ENCODE results near the gene ARHGAP10.
"Not testable (repeated sequence)": the region's sequence is repeated elsewhere in the genome, so short reads cannot be mapped to it uniquely, and the experiment has no call there.

ARHGAP10 gene

DNA sequence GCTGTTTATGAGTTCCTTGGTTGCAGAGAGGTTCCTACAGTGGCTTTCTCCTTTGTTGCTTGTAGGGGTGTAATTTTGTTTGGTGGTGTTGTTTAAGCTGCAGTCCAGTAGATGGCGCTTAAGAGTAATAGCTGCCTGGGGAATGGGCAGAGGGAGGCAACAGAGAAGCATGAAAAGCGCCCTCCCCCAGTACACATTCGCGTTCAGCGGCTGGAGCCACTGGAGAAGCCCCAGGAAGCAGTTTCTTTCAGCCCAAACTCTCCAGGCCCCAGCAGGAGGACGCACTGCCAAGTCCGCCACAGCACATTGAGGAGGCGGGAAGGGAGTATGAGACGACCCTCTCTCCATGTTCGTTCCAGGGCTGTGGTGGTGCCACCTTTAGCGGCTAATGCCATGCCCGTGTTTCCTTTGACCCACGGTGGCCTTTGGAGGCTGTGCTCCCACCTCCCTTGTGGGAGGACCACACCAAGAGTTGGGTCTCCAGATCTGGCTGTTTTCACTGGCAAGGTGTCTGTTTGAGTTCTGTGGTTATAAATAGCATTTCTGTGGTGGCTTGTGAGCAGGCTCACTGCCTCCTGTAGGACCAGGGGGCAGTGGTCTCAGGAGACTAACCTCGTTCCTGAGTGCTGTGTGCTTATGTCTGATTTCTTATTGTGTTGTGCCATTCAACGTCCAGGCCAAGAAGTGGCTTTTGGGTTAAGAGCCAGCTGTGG lies 252.3 kb downstream of the ARHGAP10 start:
- DNase-seq (ENCODE audit: low read depth in 2 of 2), result no peak

GRCh38 chr4:147984778-147985138 lies 252.9 kb downstream of the ARHGAP10 start:
- no peak for DNase-seq (ENCODE audit: low read depth in 2 of 2)

DNA sequence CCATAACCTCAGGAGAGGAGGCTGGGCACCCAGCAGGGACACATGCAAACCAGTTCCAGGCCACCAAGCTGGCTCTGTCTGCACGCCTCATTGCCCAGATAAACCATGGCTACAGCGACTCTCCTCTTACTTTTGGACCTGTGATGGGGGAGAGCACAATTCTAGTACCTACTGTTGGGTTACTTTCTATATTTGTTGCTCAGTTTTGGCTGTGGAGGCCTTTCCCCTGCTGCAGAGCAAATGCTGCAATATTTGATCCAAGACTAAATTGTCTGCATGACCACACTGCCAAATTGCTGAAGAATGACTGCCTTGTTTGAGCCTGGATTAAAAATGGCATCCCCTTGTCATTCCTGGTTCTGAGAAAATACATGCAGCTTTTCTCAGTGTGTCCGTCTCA lies 253.5 kb downstream of the ARHGAP10 start:
- no peak for DNase-seq (ENCODE audit: low read depth in 2 of 2)

GRCh38 chr4:147987252-147987651 lies 255.4 kb downstream of the ARHGAP10 start:
- DNase-seq (ENCODE audit: low read depth in 2 of 2), result no peak

DNA sequence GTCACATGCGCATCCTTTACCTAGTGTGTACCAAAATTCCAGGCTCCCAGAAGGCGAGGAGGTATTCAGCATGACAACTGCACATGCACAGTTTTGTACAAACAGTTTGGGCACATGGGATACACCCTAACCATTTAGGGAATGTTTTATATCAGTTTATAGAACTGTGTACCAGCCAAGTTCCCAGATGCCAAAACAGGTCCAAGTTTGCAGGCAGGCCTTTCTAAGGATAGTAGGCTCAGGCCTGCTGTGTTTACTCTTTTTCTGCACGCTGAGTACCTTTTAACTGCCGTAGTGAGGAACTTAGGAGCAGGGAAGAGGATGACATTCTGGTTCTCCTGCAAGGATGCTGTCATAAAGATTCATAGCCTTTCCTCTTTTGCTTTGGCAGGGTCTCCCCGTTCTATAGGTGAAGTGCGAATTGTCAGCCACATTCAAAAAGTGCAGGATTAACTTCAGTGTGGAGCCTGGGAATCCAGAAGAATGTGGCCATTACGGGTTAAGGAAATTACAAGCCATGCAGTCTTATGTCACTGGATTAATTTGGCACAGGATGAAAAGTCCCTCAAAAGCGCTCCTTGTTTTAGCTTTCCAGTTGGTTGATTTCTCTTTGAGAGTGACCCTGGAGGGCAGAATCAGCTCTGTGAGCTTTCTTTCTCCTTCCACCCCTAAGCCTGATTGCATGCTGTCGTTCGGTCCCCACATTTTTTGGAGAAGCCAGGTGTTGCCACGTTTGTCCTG lies 259.8 kb downstream of the ARHGAP10 start:
- DNase-seq (ENCODE audit: low read depth in 2 of 2), result no peak

- DNase-seq (ENCODE audit: low read depth in 2 of 2), result no peak
These were observed 262.2 kb downstream of the ARHGAP10 start for GRCh38 chr4:147994076-147994475.

DNA sequence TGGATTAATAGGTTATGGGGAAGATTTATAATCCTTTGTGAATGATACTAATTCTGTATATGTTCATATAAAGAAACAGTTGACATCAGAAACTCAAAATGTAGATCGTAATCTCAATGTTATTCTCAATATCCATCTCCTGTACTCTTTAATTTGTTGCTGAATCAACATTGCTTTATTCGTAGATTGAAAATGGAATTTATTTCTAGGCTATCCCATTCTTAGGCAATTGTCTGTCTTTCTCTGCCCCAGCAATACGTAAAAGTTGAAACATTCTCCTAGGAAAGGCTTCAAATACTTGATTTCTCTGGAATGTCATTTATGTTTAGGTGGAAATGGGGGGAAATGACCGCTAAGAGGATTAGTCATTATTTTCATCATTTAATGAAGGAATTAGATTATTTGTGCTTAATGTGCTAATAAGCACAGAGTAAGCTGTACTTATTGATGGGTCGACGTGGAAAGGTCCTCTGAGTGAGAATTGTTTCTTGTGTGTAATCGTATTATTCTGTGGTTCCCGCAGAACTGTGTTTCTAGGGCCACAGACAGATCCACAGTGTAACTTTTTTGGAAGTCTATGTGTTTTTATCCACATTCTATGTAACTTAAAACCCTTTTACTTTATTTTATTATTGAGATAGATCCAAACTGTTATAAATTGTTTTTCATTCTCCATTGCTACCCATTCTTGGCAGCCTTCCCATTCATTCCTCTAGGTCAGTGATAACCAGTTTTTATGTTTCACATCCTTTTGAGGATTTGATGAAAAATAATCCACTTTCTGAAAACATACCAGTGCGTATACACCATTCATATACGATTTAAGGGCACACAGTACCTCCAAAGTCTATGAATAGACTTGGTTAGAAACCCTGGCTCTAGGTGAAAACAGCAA lies 262.9 kb downstream of the ARHGAP10 start:
- DNase-seq (ENCODE audit: low read depth in 2 of 2), result no peak

DNA sequence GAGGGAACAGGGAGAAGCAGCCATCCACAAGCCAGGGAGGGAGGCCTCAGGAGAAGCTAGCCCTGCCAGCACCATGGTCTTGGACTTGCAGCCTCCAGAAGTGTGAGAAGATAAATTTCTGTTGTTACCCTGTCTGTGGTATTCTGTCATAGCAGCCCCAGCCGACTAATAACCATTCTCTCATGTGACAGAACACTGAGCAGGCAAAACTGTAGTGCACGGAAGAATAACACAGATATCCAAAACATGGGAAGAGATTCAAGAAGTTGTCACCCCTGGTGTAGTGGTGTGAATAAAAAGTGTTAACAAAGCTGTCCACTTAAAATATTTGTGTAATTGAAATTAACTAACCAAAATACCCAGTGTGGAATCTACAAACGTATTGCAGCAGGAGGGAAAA lies 265.0 kb downstream of the ARHGAP10 start:
- no peak for DNase-seq (ENCODE audit: low read depth in 2 of 2)

- not testable (repeated sequence) for DNase-seq (ENCODE audit: low read depth in 2 of 2)
These were observed 268.1 kb downstream of the ARHGAP10 start for GRCh38 chr4:148000038-148000437.

GRCh38 chr4:148004228-148004857 lies 272.5 kb downstream of the ARHGAP10 start:
- DNase-seq (ENCODE audit: low read depth in 2 of 2), result no peak

DNA sequence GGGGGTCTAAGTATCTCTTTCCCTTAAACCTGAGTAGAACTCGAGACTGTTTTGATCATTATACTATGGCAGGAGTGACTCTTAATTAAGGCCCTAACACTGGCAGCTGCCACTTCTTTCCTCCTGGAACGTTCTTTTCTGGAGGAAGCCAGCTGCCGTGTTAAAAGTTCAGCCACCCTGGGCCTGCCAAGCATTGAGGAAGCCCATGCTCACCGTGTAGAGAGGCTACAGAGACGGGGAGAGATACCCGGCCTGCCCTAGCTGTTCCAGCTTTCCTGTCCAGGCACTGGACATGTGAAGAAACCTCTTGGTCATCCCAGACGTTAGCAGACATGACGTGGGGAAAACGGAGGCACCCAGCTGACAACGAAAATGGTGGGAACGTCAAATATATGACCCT lies 274.1 kb downstream of the ARHGAP10 start:
- no peak for DNase-seq (ENCODE audit: low read depth in 2 of 2)

GRCh38 chr4:148007314-148007760 lies 275.4 kb downstream of the ARHGAP10 start:
- DNase-seq (ENCODE audit: low read depth in 2 of 2), result no peak

- no peak for DNase-seq (ENCODE audit: low read depth in 2 of 2)
These were observed 275.9 kb downstream of the ARHGAP10 start for GRCh38 chr4:148007792-148008191.

DNA sequence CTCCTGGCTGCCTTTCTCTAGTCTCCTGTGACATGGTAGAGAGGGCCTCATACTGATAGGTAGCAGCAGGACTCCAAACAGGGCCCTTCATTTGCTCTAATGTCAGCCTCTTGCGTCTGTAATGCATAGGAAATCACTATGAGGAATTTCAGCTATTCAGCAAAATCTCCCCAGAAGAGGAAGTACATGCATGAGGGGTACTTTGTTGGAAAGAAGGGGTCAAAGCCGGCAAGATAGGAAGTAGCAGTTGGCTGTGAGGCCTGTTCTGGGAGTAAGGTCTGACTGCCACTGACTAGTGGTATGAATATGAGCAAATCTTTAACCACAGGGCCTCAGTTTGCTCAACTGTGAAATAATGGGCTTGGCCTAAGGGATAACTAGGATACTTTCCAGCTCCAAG lies 283.2 kb downstream of the ARHGAP10 start:
- DNase-seq (ENCODE audit: low read depth in 2 of 2), result no peak

GRCh38 chr4:148015468-148015867 lies 283.6 kb downstream of the ARHGAP10 start:
- no peak for DNase-seq (ENCODE audit: low read depth in 2 of 2)

DNA sequence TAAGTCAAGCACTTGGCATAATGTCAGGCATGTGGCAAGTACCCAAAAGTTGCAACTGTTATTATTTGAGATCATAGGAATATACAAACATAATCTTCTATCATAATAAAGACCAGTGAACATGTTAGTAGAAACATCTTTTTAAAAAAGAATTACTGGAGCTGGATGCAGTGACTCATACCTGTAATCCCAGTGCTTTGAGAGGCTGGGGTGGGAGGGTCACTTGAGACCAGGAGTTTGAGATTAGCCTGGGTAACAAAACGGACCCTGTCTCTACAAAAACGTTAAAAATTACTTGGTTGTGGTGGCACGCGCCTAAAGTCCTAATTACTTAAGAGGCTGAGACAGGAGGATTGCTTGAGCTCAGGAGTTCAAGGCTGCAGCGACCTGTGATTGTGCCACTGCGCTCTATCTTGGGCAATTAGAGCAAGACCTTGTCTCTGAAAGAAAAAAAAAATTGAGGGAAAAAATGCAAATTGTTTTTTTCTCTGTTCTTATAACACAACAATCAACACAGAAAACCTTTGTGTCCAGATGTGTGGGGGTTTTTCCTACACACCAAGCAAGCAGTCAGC lies 284.3 kb downstream of the ARHGAP10 start:
- DNase-seq (ENCODE audit: low read depth in 2 of 2), result no peak

DNA sequence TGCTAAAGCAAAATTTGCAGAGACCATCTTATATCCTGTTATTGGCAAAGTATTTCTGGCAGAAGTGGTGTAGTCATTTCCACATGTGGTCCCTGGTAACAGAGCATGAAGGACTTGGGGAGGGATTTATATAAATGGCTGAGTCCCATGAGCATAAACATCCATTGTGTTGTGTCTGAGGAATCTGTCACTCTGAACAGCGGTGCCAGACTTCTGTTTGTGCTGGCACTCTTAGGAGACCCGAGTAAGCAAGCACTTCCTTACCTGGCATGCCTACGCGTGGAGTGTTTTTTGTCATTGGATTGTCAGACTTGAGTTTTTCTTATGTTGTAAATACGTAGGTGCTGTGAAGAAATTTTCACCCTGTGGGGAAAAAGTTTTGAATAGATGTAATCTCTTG lies 285.9 kb downstream of the ARHGAP10 start:
- no peak for DNase-seq (ENCODE audit: low read depth in 2 of 2)

DNA sequence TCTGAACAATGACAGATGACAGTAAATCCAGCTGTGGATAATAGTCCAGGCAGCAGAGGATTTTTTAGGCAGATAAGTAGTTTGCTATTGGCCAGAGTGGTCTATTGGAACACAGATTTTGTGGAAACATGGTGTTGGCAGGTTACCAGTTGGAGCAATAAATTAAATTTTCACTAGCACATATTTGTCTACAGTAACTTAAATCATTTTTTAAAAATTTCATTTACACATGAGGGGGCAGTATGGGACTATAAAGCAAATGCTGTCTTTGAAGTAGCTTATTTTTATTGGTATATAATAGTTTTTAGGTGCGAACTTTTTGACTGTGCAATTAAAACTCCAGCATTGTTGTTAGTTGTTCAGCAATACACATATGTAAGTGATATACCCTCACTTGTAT lies 289.8 kb downstream of the ARHGAP10 start:
- DNase-seq (ENCODE audit: low read depth in 2 of 2), result no peak

GRCh38 chr4:148022975-148023374 lies 291.1 kb downstream of the ARHGAP10 start:
- no peak for DNase-seq (ENCODE audit: low read depth in 2 of 2)

DNA sequence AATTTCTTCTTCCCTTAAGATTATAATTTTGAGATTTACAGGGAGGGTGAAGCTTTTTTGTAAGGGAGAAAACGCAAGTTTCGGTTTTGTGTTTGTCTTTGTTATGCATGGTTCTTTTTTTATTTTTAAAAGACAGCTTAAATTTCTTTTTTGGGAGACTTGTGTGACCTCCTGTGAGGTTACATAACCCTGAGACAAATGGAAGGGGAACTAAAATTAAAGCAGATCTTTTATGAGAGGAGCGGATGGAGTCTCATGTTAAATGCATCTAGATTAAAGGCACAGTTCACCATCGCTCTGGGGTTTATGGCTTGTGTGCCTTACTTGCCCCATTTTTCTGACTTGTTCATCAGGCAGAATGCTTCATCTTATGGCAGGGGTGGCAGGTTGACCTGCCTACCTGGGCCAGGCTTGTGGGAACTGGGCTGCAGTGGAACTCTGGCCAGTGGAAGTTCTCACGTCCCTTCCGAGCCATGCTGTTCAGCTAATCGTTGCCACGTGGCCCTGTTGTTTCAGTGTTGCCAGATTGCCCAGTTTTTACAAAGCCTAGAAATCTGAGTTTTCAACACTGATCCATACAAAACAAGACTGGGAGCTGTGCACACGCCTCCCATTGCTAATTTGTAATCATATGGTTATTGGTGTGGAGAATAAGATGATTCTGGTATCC lies 291.8 kb downstream of the ARHGAP10 start:
- no peak for DNase-seq (ENCODE audit: low read depth in 2 of 2)

DNA sequence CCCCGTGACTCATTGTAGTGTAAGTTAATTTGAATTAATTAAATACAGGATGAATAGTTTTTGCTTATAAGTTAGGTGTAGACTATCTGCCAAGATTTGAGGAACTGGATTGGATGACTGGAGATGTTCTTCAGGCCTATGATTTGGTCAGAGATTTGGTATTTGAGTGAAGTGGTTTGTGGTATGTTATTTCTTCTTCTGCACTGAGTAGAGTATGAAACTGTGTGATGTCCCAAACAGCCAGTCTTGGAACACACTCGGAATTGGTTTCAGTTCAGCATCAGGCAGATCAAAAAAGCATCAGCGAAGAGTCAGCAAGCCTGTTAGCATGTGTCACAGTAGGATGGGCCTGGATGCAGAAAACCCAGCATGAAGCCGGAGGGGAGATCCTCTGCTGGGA lies 294.1 kb downstream of the ARHGAP10 start:
- DNase-seq (ENCODE audit: low read depth in 2 of 2), result no peak
